ENCODE data around the gene MLLT10. TPM values are rescaled to one million over a fixed set of nuclear protein-coding genes. Genes with fewer than 3 reads are reported as not detected.
A peak's percentile ranks its signal among the peaks of the same experiment; 100 is the strongest.

Gene MLLT10
- polyA plus RNA-seq, 4 donors, result 8.9 to 34.3 (median 13.4) TPM

GRCh38 chr10:21493784-21494183, 40.2 kb upstream of the MLLT10 start:
- peak overlapping the region in 1 of 3 donors; percentile 76 for H3K4me3 ChIP-seq (ENCODE audit: low read depth in 1 of 3, low read length in 3 of 3)

GRCh38 chr10:21494191-21495001, 39.6 kb upstream of the MLLT10 start:
- Histone ChIP-seq H3K4me1 (ENCODE audit: control insufficient read depth in 3 of 3, insufficient read depth in 2 of 3, low read depth in 1 of 3, low read length in 2 of 3) (peaks cover 0 to 4% (median 2%) of the 10 kb centered on the region in 3 donors), H3K4me3 (ENCODE audit: low read depth in 1 of 3, low read length in 3 of 3) (peak overlapping the region; percentile 25 to 76 (median 47)), H3K27ac (ENCODE audit: low read depth in 1 of 3, low read length in 2 of 3) (peak overlapping the region in 2 of 3 donors; percentile 3 to 66), H3K36me3 (ENCODE audit: control insufficient read depth in 3 of 3, insufficient read depth in 2 of 3, low read depth in 1 of 3, low read length in 3 of 3) (no peaks in the 10 kb centered on the region), H3K27me3 (ENCODE audit: control insufficient read depth in 3 of 3, insufficient read depth in 3 of 3, low read length in 3 of 3) (peaks cover 6 to 9% (median 7%) of the 10 kb centered on the region in 3 donors), H3K9me3 (ENCODE audit: control insufficient read depth in 2 of 2, insufficient read depth in 1 of 2, low read depth in 1 of 2, low read length in 1 of 2) (no peaks in the 10 kb centered on the region)
- DNase-seq, result peak in 1 of 2 donors; percentile 66
- 12 to 29% (median 22%) methylated on average over 58 to 66 of the region's 66 CpGs for WGBS, 3 donors
- FAIRE-seq, result no peak

More at GRCh38 chr10:21493784-21494183, 40.2 kb upstream of the MLLT10 start:
- no peaks in the 10 kb centered on the region for H3K9me3 ChIP-seq (ENCODE audit: control insufficient read depth in 2 of 2, insufficient read depth in 1 of 2, low read depth in 1 of 2, low read length in 1 of 2)
- H3K36me3 ChIP-seq (ENCODE audit: control insufficient read depth in 3 of 3, insufficient read depth in 2 of 3, low read depth in 1 of 3, low read length in 3 of 3), result no peaks in the 10 kb centered on the region
- 69 to 78% (median 69%) methylated on average over 9 of the region's 9 CpGs for WGBS, 3 donors
- no peak for FAIRE-seq
- peaks cover 1 to 8% (median 7%) of the 10 kb centered on the region in 3 donors for H3K27me3 ChIP-seq (ENCODE audit: control insufficient read depth in 3 of 3, insufficient read depth in 3 of 3, low read length in 3 of 3)
- DNase-seq, result no peak
- H3K4me1 ChIP-seq (ENCODE audit: control insufficient read depth in 3 of 3, insufficient read depth in 2 of 3, low read depth in 1 of 3, low read length in 2 of 3), result peaks cover 0 to 4% (median 2%) of the 10 kb centered on the region in 3 donors
- H3K27ac ChIP-seq (ENCODE audit: low read depth in 1 of 3, low read length in 2 of 3), result no peak overlapping the region

DNA sequence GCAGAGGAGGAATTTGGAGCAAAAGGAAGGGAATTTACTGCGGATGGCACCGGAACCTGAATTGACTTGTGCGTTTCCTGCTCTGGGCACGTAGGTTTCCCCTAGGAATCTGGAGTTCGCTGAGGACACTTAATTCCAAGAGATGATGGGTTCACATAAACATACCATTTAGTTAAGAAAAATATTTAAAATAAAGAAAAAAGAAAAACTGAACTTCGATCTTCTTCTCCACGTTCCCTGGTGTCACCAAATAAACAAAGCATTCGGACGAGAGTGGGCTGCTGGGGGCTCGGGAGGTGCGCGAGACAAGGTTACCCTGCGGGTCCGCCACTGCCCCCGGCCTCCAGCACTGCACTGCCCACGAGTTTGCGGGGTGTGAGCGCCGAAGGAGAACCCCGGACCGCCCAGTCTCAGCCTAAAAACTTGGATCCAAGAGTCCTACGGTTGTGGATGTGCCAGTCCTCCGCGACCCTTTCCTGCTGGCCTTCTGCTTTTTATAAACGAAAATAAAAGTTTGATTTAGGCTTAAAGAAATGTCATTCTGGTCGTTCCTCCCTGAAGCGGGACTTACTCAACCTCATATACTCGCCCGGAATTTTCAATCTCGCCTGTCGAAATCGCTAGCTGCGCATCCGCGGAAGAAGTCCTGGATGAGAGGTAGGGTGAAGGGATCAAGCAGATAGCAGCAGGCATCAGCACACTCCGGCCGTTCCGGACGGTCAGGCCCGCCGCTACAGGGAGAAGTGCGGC, 38.9 kb upstream of the MLLT10 start:
- peak overlapping the region; percentile 23 to 76 (median 62) for H3K4me3 ChIP-seq (ENCODE audit: low read depth in 1 of 3, low read length in 3 of 3)
- H3K27ac ChIP-seq (ENCODE audit: low read depth in 1 of 3, low read length in 2 of 3), result peak overlapping the region in 2 of 3 donors; percentile 3 to 66
- H3K4me1 ChIP-seq (ENCODE audit: control insufficient read depth in 3 of 3, insufficient read depth in 2 of 3, low read depth in 1 of 3, low read length in 2 of 3), result peaks cover 0 to 7% (median 2%) of the 10 kb centered on the region in 3 donors
- FAIRE-seq (no peak), DNase-seq (no peak)
- 0 to 1% (median 1%) methylated on average over 42 of the region's 42 CpGs for WGBS, 3 donors
- H3K36me3 ChIP-seq (ENCODE audit: control insufficient read depth in 3 of 3, insufficient read depth in 2 of 3, low read depth in 1 of 3, low read length in 3 of 3), result no peaks in the 10 kb centered on the region
- no peaks in the 10 kb centered on the region for H3K9me3 ChIP-seq (ENCODE audit: control insufficient read depth in 2 of 2, insufficient read depth in 1 of 2, low read depth in 1 of 2, low read length in 1 of 2)
- H3K27me3 ChIP-seq (ENCODE audit: control insufficient read depth in 3 of 3, insufficient read depth in 3 of 3, low read length in 3 of 3), result peaks cover 9 to 17% (median 13%) of the 10 kb centered on the region in 3 donors

DNA sequence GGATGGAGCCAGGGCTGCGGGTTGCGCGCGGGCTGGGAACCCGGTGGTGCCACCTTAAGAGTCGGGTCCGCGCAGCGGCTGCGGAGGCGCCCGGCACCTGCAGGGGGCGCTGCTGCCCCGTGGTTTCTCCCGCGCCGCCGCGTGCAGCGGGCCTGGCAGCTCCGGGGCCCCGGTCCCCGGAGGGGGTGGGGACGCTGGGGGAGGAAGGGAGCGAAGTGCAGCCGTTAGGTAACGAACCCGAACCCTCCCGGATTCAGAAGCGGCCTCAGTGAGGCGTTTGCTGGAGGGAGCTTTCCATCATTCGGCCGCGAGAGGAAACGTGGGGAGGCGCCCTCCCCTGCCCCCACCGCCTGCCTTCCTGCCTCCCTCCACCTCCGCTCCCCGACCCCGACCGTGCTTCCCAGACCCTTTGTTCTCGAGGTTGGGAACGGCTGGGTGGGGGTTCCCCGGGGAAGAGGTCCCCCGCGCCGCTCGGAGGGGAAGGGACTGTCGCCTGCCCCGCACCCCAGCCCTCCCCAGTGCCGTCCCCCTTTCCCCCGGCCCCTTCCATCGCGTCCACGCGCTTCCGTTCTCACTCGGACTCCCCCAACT, 38.2 kb upstream of the MLLT10 start:
- no peaks in the 10 kb centered on the region for H3K36me3 ChIP-seq (ENCODE audit: control insufficient read depth in 3 of 3, insufficient read depth in 2 of 3, low read depth in 1 of 3, low read length in 3 of 3)
- 0 to 2% (median 1%) methylated on average over 18 to 58 of the region's 58 CpGs for WGBS, 3 donors
- H3K27ac ChIP-seq (ENCODE audit: low read depth in 1 of 3, low read length in 2 of 3), result peak overlapping the region in 2 of 3 donors; percentile 26 to 89
- H3K4me1 ChIP-seq (ENCODE audit: control insufficient read depth in 3 of 3, insufficient read depth in 2 of 3, low read depth in 1 of 3, low read length in 2 of 3), result peaks cover 0 to 12% (median 2%) of the 10 kb centered on the region in 3 donors
- no peak for FAIRE-seq
- H3K27me3 ChIP-seq (ENCODE audit: control insufficient read depth in 3 of 3, insufficient read depth in 3 of 3, low read length in 3 of 3), result peaks cover 11 to 19% (median 13%) of the 10 kb centered on the region in 3 donors
- no peaks in the 10 kb centered on the region for H3K9me3 ChIP-seq (ENCODE audit: control insufficient read depth in 2 of 2, insufficient read depth in 1 of 2, low read depth in 1 of 2, low read length in 1 of 2)
- peak overlapping the region; percentile 54 to 76 (median 62) for H3K4me3 ChIP-seq (ENCODE audit: low read depth in 1 of 3, low read length in 3 of 3)
- peak; percentile 69 to 94 for DNase-seq

DNA sequence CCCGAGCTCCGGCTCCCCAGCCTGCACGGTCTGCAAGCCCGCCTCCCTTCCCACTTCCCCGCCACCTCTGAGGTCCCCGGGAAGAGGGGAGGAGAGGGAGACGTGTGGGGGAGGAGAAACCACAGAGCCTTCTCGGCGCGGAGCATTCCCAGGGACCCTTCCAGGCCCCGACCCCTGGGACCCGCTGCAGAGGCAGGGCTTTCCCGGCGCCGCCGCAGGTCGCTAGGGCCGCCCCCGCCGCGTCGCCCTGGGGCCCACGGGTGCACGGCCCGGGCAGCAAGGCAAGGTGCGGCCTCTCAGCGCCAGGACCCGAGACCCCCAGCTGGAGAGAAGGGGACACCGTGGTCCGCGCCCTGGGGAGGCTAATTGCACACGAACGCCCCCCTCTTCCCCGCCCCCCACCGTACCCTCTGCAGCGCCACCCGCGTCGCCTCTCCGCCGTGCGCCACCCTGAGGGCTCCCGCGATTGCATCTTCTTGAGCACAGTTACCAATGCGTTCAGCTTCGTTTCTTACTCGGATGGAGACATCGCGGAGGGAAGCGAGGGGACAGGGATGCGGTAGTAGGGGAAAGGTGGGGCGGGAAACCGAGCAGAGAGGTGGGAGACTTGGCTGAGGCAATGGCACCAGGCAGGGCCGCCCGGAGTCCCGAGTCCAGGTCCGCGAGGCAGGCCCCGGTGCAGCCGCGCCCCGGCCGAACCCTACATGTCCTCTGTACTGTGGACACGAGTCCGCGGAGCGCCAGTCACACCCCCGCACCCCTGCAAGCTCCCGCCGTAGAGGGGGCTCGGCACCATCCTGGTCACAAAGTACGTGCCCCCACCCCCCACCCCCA, 37.5 kb upstream of the MLLT10 start:
- FAIRE-seq (no peak), DNase-seq (peak; percentile 66 to 84)
- Histone ChIP-seq H3K36me3 (ENCODE audit: control insufficient read depth in 3 of 3, insufficient read depth in 2 of 3, low read depth in 1 of 3, low read length in 3 of 3) (no peaks in the 10 kb centered on the region), H3K4me1 (ENCODE audit: control insufficient read depth in 3 of 3, insufficient read depth in 2 of 3, low read depth in 1 of 3, low read length in 2 of 3) (peaks cover 0 to 12% (median 2%) of the 10 kb centered on the region in 3 donors), H3K4me3 (ENCODE audit: low read depth in 1 of 3, low read length in 3 of 3) (peak overlapping the region; percentile 54 to 76 (median 62)), H3K27ac (ENCODE audit: low read depth in 1 of 3, low read length in 2 of 3) (peak overlapping the region in 2 of 3 donors; percentile 16 to 89), H3K27me3 (ENCODE audit: control insufficient read depth in 3 of 3, insufficient read depth in 3 of 3, low read length in 3 of 3) (peaks cover 11 to 19% (median 13%) of the 10 kb centered on the region in 3 donors), H3K9me3 (ENCODE audit: control insufficient read depth in 2 of 2, insufficient read depth in 1 of 2, low read depth in 1 of 2, low read length in 1 of 2) (no peaks in the 10 kb centered on the region)
- WGBS, 3 donors, result 0% methylated on average over 52 to 72 of the region's 72 CpGs

DNA sequence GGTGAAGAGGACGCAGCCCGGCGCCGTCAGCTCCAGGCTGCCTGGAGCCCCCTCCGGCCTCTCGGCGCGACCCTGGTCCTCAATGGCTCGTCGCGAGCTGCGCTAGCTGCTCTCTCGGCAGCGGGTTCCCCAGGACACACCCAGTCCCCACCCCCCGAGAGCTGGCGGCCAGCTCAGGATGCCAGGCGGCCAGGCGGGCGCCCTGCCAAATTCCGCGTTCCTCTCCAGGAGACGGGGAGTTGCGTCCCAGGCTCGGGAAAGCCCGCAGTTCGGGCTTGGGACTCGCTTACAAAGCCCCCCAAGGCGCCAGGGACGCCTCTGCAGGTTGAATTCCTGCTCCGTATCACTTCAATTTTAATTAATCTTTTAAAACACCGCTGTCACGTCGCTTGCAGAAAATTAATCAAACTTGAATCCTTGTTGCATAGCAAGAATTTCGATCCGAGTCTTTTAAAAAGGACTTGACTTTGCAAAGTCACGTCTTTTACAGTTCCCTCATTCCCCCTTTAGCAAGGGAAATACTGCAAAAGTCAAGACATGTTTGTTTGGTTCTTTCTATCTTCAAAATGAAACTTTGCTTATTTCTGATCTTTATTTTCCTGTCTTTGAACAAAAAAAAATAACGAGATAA, 36.7 kb upstream of the MLLT10 start:
- DNase-seq, result peak; percentile 89 to 90
- H3K27ac ChIP-seq (ENCODE audit: low read depth in 1 of 3, low read length in 2 of 3), result peak overlapping the region in 1 of 3 donors; percentile 89
- H3K9me3 ChIP-seq (ENCODE audit: control insufficient read depth in 2 of 2, insufficient read depth in 1 of 2, low read depth in 1 of 2, low read length in 1 of 2), result no peaks in the 10 kb centered on the region
- peaks cover 11 to 19% (median 16%) of the 10 kb centered on the region in 3 donors for H3K27me3 ChIP-seq (ENCODE audit: control insufficient read depth in 3 of 3, insufficient read depth in 3 of 3, low read length in 3 of 3)
- FAIRE-seq, result no peak
- peak overlapping the region; percentile 54 to 76 (median 62) for H3K4me3 ChIP-seq (ENCODE audit: low read depth in 1 of 3, low read length in 3 of 3)
- H3K36me3 ChIP-seq (ENCODE audit: control insufficient read depth in 3 of 3, insufficient read depth in 2 of 3, low read depth in 1 of 3, low read length in 3 of 3), result no peaks in the 10 kb centered on the region
- H3K4me1 ChIP-seq (ENCODE audit: control insufficient read depth in 3 of 3, insufficient read depth in 2 of 3, low read depth in 1 of 3, low read length in 2 of 3), result peaks cover 0 to 12% (median 2%) of the 10 kb centered on the region in 3 donors
- 2 to 4% (median 2%) methylated on average over 36 to 37 of the region's 37 CpGs for WGBS, 3 donors

- FAIRE-seq, result no peak
- WGBS, 3 donors, result 53 to 79% (median 65%) methylated on average over 2 of the region's 2 CpGs
- no peaks in the 10 kb centered on the region for H3K9me3 ChIP-seq (ENCODE audit: control insufficient read depth in 2 of 2, insufficient read depth in 1 of 2, low read depth in 1 of 2, low read length in 1 of 2)
- no peak for DNase-seq
- H3K36me3 ChIP-seq (ENCODE audit: control insufficient read depth in 3 of 3, insufficient read depth in 2 of 3, low read depth in 1 of 3, low read length in 3 of 3), result no peaks in the 10 kb centered on the region
- no peak overlapping the region for H3K27ac ChIP-seq (ENCODE audit: low read depth in 1 of 3, low read length in 2 of 3)
- peaks cover 0 to 12% (median 2%) of the 10 kb centered on the region in 3 donors for H3K4me1 ChIP-seq (ENCODE audit: control insufficient read depth in 3 of 3, insufficient read depth in 2 of 3, low read depth in 1 of 3, low read length in 2 of 3)
- no peak overlapping the region for H3K4me3 ChIP-seq (ENCODE audit: low read depth in 1 of 3, low read length in 3 of 3)
- peaks cover 11 to 19% (median 16%) of the 10 kb centered on the region in 3 donors for H3K27me3 ChIP-seq (ENCODE audit: control insufficient read depth in 3 of 3, insufficient read depth in 3 of 3, low read length in 3 of 3)
Measured at GRCh38 chr10:21498377-21498776, 35.7 kb upstream of the MLLT10 start.

Measured in small intestine (tissue), 7 donors.